Neural crest cell (in vitro differentiated cells): Measurements from ENCODE around the gene C12orf57. TPM values are rescaled to one million over a fixed set of nuclear protein-coding genes. Genes with fewer than 3 reads are reported as not detected.

Experiments
- DNase-seq: peaks from one replicate; pipeline ENCODE4 v3.0.0; 2021; ENCODE audit warnings: low read depth, mixed read lengths, low spot score
- H3K27ac Mint-ChIP-seq: one replicate; pipeline ENCODE4 v1.8.0; 2021; ENCODE audit warnings: mild to moderate bottlenecking, mixed read lengths; ENCODE audit not compliant: unreplicated experiment
- H3K27me3 Mint-ChIP-seq: 2 replicates; pipeline ENCODE4 v1.8.0; 2021; ENCODE audit warnings: low read depth, mild to moderate bottlenecking, mixed read lengths
- H3K36me3 Mint-ChIP-seq: 2 replicates; pipeline ENCODE4 v1.8.0; 2021; ENCODE audit warnings: low read depth, mild to moderate bottlenecking, mixed read lengths
- H3K4me1 Mint-ChIP-seq: 2 replicates; pipeline ENCODE4 v1.8.0; 2021; ENCODE audit warnings: mixed read lengths
- H3K4me3 Mint-ChIP-seq: one replicate; pipeline ENCODE4 v1.8.0; 2021; ENCODE audit warnings: mild to moderate bottlenecking, mixed read lengths
- H3K9me3 Mint-ChIP-seq: 2 replicates; pipeline ENCODE4 v1.8.0; 2021; ENCODE audit warnings: mixed read lengths
- total RNA-seq: library from RNA; stranded (reverse); gene quantifications from 2 replicates; pipeline ENCODE4 v1.2.1, GENCODE V29; 2021
- TF ChIP-seq, protein P1 (sequence below): fragments of 200-600 bp; sonication (generic); conservative IDR thresholded peaks from 2 replicates; pipeline ENCODE4 v1.5.0; 2021; ENCODE audit warnings: antibody characterized with exemption, mild to moderate bottlenecking

Gene C12orf57
- total RNA-seq, 1 donor from 2014 or later = 298 TPM

- Mint-ChIP-seq H3K27me3 (no peaks in the 10 kb centered on the region), H3K4me3 (peak overlapping the region; percentile 34), H3K36me3 (peaks cover 3% of the 10 kb centered on the region), H3K27ac (no peak overlapping the region), H3K4me1 (peaks cover 50% of the 10 kb centered on the region), H3K9me3 (no peaks in the 10 kb centered on the region)
- no peak for DNase-seq
- TF ChIP-seq, protein P1, sequence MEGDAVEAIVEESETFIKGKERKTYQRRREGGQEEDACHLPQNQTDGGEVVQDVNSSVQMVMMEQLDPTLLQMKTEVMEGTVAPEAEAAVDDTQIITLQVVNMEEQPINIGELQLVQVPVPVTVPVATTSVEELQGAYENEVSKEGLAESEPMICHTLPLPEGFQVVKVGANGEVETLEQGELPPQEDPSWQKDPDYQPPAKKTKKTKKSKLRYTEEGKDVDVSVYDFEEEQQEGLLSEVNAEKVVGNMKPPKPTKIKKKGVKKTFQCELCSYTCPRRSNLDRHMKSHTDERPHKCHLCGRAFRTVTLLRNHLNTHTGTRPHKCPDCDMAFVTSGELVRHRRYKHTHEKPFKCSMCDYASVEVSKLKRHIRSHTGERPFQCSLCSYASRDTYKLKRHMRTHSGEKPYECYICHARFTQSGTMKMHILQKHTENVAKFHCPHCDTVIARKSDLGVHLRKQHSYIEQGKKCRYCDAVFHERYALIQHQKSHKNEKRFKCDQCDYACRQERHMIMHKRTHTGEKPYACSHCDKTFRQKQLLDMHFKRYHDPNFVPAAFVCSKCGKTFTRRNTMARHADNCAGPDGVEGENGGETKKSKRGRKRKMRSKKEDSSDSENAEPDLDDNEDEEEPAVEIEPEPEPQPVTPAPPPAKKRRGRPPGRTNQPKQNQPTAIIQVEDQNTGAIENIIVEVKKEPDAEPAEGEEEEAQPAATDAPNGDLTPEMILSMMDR = no peak
Observed at GRCh38 chr12:6921996-6922946, 21.6 kb upstream of the C12orf57 start.

DNA sequence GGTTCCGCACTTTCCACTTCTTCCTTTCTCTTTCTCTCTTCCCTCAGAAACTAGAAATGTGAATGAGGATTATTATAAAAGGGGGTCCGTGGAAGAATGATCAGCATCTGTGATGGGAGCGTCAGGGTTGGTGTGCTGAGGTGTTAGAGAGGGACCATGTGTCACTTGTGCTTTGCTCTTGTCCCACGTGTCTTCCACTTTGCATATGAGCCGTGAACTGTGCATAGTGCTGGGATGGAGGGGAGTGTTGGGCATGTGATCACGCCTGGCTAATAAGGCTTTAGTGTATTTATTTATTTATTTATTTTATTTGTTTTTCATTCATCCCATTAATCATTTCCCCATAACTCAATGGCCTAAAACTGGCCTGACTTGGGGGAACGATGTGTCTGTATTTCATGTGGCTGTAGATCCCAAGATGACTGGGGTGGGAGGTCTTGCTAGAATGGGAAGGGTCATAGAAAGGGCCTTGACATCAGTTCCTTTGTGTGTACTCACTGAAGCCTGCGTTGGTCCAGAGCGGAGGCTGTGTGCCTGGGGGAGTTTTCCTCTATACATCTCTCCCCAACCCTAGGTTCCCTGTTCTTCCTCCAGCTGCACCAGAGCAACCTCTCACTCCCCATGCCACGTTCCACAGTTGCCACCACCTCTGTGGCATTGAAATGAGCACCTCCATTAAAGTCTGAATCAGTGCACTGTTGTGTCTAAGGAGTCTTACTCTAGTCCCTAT lies 20.7 kb upstream of the C12orf57 start:
- Mint-ChIP-seq H3K4me1 (peaks cover 50% of the 10 kb centered on the region), H3K27ac (no peak overlapping the region), H3K27me3 (no peaks in the 10 kb centered on the region), H3K4me3 (peak overlapping the region; percentile 94), H3K9me3 (no peaks in the 10 kb centered on the region), H3K36me3 (peaks cover 3% of the 10 kb centered on the region)
- DNase-seq = no peak
- TF ChIP-seq, protein P1 = no peak

DNA sequence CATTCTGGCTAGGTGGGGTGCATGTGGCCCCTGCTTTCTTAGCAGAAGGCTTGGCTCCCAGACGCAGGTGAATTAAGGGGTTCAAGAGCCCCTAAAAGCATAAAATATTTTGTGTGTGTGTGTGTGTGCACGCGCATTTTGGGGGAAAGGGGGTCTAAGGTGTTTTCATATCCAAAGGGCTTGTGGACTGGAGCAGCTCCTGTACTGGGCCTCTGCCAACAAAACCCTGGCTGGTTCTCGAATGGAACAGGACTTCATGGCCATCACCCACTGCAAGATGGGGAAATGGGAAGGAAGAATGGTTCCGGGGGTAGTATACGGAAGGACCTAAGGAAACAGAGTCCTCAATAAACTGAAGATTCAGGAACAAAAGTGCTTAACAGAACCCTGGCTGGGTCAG lies 20.0 kb upstream of the C12orf57 start:
- Mint-ChIP-seq H3K36me3 (peaks cover 3% of the 10 kb centered on the region), H3K27me3 (no peaks in the 10 kb centered on the region), H3K4me1 (peaks cover 54% of the 10 kb centered on the region), H3K9me3 (no peaks in the 10 kb centered on the region), H3K27ac (peak overlapping the region; percentile 96), H3K4me3 (peak overlapping the region; percentile 94)
- DNase-seq = no peak
- TF ChIP-seq, protein P1 = no peak

DNA sequence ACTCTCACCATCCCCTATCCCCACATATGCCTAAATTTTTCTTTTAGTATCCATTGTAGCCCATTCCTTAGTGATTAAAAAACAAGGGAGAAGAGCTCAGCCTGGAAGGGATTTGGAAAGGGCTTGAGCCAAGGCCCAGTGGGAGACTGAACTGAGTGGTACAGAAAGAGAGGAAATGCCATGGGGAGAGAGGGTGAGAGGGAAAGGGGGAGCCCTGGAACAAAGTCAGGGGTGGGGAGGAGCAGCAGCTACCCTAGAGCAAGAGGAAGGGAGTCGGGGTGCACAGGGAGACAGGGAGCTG lies 18.6 kb upstream of the C12orf57 start:
- peak overlapping the region; percentile 94 for H3K4me3 Mint-ChIP-seq
- H3K9me3 Mint-ChIP-seq = no peaks in the 10 kb centered on the region
- TF ChIP-seq, protein P1 = no peak
- no peaks in the 10 kb centered on the region for H3K27me3 Mint-ChIP-seq
- peaks cover 63% of the 10 kb centered on the region for H3K4me1 Mint-ChIP-seq
- DNase-seq = no peak
- peaks cover 3% of the 10 kb centered on the region for H3K36me3 Mint-ChIP-seq
- peak overlapping the region; percentile 96 for H3K27ac Mint-ChIP-seq

DNA sequence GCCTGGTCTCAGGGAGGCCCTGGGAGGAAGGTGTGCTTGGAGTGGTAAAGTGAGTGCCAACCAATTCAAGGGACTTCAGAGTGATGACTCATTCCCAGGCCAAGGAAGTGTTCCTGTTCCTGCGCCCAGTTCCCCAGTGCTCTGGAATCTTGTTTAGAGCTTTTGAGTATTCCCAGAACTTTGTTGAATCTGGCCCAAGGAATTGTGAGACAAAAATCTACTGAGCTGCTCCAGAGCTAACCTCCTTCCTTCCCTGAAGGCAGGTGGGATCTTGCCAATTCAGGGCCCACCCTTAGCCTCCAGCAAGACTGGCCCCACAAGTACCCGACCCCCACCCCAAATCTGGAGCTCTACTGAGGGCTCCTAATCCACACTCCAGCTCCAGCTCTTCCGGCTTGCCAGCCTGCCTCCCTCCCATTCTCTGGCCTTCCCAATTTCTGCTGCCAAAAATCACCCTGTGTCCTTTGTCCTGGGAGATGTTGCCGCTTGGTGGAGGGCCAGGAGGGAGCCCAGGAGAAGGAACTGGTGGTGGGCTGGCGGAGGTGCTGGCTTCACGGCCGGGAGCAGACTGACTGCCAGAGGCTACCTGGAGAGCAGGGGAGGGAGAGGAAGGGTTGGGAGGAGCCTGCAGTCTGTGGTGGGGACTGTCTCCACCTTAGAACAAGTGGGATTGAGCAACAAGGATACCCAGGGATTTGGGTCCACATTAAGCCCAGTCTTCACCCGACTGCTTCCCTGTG lies 18.1 kb upstream of the C12orf57 start:
- peak overlapping the region; percentile 94 for H3K4me3 Mint-ChIP-seq
- TF ChIP-seq, protein P1 = no peak
- H3K27ac Mint-ChIP-seq = peak overlapping the region; percentile 96
- H3K27me3 Mint-ChIP-seq = no peaks in the 10 kb centered on the region
- peaks cover 3% of the 10 kb centered on the region for H3K36me3 Mint-ChIP-seq
- no peak for DNase-seq
- no peaks in the 10 kb centered on the region for H3K9me3 Mint-ChIP-seq
- peaks cover 66% of the 10 kb centered on the region for H3K4me1 Mint-ChIP-seq
